Embryonic facial prominence (tissue), 1 donor: ENCODE results near the gene KIAA2012.
"Not testable (repeated sequence)": the region's sequence is repeated elsewhere in the genome, so short reads cannot be mapped to it uniquely, and the experiment has no call there.

Experiments
- DNase-seq: peaks from one replicate; pipeline ENCODE4 v3.0.0-alpha.2; 2016; ENCODE audit errors: extremely low spot score

The KIAA2012 gene

GRCh38 chr2:202194418-202194817 is 121.4 kb downstream of the KIAA2012 start:
- no peak for DNase-seq

DNA sequence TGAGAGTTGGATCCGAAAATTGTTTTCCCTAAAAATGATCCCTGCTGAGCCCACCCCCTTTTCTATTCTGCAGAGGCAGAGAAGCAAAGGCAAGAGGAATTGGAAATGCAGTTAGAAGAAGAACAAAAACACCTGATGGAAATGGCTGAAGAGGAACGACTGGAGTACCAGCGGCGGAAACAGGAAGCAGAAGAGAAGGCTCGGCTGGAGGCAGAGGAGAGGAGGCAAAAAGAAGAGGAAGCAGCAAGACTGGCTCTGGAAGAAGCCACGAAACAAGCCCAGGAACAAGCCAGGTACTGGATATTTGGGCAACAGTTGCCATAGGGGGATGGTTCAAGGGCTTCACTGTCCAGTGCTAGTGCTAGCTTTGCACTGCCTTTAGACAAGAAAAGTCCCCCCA is 123.7 kb downstream of the KIAA2012 start:
- no peak for DNase-seq

- DNase-seq = no peak
Measured at GRCh38 chr2:202201220-202202160, 128.4 kb downstream of the KIAA2012 start.

GRCh38 chr2:202203348-202203747 is 130.3 kb downstream of the KIAA2012 start:
- DNase-seq = no peak

DNA sequence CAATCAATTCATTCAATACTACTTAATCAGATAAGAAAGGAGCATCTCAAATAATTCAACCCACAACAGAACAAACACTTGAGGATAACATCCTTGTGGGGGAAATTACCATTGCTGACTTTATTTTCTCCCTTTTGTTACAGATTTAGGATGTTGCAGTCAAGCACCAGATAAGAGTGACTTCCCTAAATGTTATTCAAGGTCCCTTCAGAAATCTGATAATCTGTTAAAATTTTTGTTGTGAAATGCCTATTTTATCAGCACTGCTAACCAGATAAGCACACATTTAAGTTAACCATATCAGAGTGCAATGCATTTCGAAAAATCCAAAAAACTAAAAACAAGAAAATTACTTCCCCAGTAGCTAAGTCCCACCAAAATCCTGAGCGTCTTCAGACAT is 131.8 kb downstream of the KIAA2012 start:
- DNase-seq = no peak

DNA sequence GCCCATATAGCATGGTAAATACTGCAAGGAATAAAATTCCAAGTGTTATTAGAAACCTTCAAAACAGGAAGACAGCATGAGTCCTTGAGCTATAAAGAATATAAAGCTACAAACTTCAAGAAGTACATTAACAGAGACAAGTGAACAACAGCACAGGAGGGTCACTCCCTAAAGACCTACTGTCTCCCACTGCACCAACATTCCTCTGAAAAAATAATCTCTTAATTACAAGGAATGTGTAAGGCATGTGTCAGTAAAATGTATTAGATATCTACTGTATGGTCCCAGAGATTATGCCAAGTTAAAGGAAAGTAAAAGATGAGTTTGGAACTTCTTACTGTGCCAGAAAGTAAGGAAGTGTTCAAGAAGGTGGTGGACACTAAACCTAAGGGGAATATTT is 135.5 kb downstream of the KIAA2012 start:
- no peak for DNase-seq

DNA sequence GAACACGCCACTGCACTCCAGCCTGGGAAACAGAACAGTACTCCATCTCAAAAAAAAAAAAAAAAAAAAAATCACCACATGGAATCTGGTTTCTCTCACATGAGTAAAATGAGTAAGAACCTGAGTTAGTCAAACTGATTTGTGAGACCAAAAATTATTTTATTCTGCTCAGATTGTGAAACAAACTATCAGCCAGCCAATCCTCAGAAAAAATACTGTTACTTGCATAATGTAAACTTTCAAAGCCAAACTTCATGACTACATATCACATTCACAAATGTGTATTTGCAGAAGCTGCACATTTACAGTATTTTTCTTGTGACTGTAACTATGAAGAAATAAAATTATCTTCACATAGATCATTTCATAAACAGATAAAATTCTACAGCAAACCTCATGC is 142.1 kb downstream of the KIAA2012 start:
- no peak for DNase-seq

GRCh38 chr2:202221873-202222272 is 148.8 kb downstream of the KIAA2012 start:
- no peak for DNase-seq

DNA sequence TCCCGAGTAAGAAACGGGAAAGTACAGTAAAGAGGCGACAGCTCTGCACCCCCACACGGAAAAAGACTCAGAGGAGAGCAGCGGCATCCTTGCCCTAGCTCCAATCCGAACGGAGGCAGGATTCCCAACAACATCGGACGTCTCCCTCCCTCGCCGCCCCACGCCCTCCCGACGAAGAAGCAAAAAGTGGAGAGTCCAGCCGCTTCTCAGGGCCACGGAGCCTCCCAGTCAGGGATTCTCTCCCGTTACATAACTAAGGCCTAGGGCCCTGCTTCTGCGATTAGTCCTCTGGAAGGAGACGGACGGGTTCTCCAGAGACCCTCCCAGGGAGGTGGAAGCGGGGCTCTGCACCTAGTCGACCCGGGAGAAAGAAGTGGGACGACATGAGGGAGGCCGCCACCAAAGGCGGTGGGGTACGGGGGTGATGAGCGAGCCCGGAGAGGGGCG is 164.8 kb downstream of the KIAA2012 start:
- DNase-seq = peak; percentile 18

DNA sequence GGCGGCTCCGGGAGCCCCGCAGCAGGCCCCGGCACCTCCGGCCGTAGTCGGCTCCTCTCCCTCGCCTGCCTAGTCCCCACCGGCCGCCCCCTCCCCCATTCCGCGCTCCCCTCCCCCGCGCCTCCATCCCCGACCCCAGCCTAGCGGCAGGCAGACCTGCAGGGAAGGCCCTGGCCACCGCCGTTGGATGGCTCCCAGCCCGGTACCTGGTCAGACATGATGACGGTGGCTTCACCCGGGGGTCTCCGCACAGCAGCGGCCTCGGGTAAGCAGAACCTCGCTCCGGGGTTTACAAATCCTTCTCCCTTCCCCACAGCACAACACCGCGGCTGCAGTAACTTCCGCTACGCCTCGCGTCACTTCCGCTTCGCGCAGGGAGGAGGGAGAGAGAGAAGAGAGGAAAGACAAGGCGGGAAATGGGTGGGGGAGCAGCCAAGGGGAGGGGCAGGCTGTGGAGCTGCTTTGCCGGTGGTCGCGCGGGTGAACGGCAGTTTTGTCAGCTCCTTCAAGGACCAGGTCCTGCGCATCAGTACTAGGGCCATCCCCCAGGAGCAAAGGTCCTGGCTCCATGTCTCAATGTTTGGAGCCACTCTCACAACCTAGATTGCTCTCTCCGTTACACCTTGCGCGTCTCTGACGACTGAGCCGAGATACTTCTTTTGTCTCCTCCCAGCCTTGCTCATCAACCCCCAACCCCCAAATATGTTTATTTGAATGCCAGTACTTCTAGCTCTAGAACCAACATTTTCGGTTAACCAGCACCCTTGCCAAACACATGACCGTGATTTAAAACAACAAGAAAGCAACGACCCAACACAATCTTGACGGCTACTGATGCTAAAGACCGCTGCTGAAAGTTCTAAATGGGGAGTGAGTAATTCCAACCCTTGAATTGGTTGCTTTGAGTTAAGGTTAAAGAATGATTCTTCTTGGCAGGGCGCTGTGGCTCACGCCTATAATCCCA is 165.5 kb downstream of the KIAA2012 start, which contains the start of gene SUMO1:
SUMO1 (minus strand) TSS at position 364 of the 964 bp plus-strand sequence; CDS start at position 218, 146 bp downstream.
- DNase-seq = peak; percentile 92

DNA sequence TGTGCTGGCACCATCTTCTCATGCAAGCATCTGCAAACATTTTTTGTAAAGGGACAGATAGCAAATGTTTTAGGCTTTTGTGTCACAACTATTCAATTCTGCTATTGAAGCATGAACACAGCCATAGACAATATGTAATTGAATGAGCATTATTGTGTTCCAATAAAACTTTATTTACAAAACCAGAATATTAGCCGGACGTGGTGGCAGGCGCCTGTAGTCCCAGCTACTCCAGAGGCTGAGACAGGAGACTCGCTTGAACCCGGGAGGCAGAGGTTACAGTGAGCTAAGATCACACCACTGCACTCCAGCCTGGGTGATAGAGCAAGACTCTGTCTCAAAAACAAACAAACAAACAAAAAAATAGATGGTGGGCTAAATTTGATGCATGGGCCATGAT is 174.7 kb downstream of the KIAA2012 start:
- DNase-seq = not testable (repeated sequence)

DNA sequence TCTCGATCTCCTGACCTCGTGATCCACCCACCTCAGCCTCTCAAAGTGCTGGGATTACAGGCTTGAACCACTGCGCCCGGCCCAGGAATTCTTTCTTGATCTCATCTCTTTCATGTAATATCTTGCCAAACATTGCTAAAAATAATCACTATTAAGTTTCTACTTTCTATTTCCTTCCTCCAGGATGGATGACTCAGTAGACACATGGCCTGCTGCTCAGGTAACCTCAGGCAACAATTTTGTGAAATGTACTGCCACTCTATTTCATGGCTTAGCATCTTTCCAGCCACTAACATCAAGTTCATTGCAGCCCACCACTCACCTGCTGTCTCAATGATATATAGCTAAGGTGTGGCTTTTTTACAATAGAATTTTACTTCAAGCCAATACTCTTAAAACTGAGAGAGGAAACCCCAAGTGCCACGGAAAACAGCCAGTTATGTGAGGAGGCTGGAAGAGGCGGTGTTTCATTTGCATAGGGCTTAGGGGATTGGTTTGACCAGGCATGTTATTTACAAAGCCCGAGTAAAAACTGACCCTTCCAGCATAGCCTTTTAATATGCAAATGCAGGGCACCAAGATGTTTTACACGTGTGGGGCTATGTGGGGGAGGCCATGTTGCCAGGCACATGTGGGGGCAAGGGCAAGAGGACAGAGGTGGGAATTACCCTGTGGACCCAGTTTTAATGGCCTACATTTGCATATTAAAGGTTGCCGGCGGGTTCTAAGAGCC is 176.6 kb downstream of the KIAA2012 start:
- no peak for DNase-seq

GRCh38 chr2:202251494-202251893 is 178.4 kb downstream of the KIAA2012 start:
- no peak for DNase-seq
